Mesenchymal stem cell (in vitro differentiated cells and primary cell): ENCODE data around the gene SNRPD2.
"Not testable (repeated sequence)": the region's sequence is repeated elsewhere in the genome, so short reads cannot be mapped to it uniquely, and the experiment has no call there.

Experiments used
- DNase-seq: peaks from one replicate; pipeline ENCODE4 v3.0.0-alpha.2; 2013
- H2AFZ ChIP-seq: one replicate; pipeline ENCODE4 v1.6.1; 2013; ENCODE audit warnings: low read depth, mild to moderate bottlenecking, control low read depth, inconsistent platforms, low read length, moderate library complexity
- H2AK5ac ChIP-seq: 2 replicates; pipeline ENCODE4 v1.6.1; 2013; ENCODE audit warnings: low read length, moderate library complexity, mild to moderate bottlenecking, inconsistent platforms; ENCODE audit not compliant: severe bottlenecking
- H2BK120ac ChIP-seq: one replicate; pipeline ENCODE4 v1.6.1; 2013; ENCODE audit warnings: low read depth, mild to moderate bottlenecking, inconsistent platforms, low read length, moderate library complexity
- H2BK12ac ChIP-seq, 2 experiments: one replicate each; pipeline ENCODE4 v1.6.1; 2013; ENCODE audit warnings: inconsistent platforms in 2 of 2, low read length in 2 of 2, mild to moderate bottlenecking in 2 of 2, moderate library complexity in 2 of 2, control low read depth in 1 of 2
- H2BK15ac ChIP-seq: one replicate; pipeline ENCODE4 v1.6.1; 2013; ENCODE audit warnings: mild to moderate bottlenecking, low read depth, inconsistent platforms; ENCODE audit not compliant: poor library complexity, severe bottlenecking
- H2BK5ac ChIP-seq: 2 replicates; pipeline ENCODE4 v1.6.1; 2013; ENCODE audit warnings: low read depth, mild to moderate bottlenecking, low read length, control low read depth, inconsistent platforms; ENCODE audit not compliant: poor library complexity, severe bottlenecking
- H3K14ac ChIP-seq, 2 experiments: one replicate each; pipeline ENCODE4 v1.6.1; 2013; ENCODE audit warnings: inconsistent platforms in 2 of 2, low read length in 2 of 2, control low read depth in 1 of 2, mild to moderate bottlenecking in 1 of 2, moderate library complexity in 1 of 2
- H3K18ac ChIP-seq, 2 experiments: one replicate each; pipeline ENCODE4 v1.6.1; 2013; ENCODE audit warnings: inconsistent platforms in 2 of 2, low read length in 2 of 2, control low read depth in 1 of 2, low read depth in 1 of 2, mild to moderate bottlenecking in 1 of 2
- H3K23ac ChIP-seq, 2 experiments: one replicate each; pipeline ENCODE4 v1.6.1; 2013; ENCODE audit warnings: inconsistent platforms in 2 of 2, low read length in 2 of 2, mild to moderate bottlenecking in 2 of 2, moderate library complexity in 2 of 2, control low read depth in 1 of 2
- H3K27ac ChIP-seq: 2 replicates; pipeline ENCODE4 v1.5.1; 2013; ENCODE audit warnings: mild to moderate bottlenecking, moderate library complexity, low read length, control low read depth, inconsistent platforms; ENCODE audit not compliant: poor library complexity, severe bottlenecking
- H3K27me3 ChIP-seq, 2 experiments: 2 replicates each; pipeline versions ENCODE4 v1.6.1 to v1.7.0; 2013; ENCODE audit warnings: low read length in 2 of 2, mild to moderate bottlenecking in 2 of 2, moderate library complexity in 2 of 2, control low read depth in 1 of 2, inconsistent platforms in 1 of 2; ENCODE audit not compliant: control insufficient read depth in 1 of 2, insufficient read depth in 1 of 2
- H3K36me3 ChIP-seq, 2 experiments: 2 replicates each; pipeline versions ENCODE4 v1.6.1 to v1.7.0; 2013; ENCODE audit warnings: low read length in 2 of 2, control low read depth in 1 of 2, inconsistent platforms in 1 of 2, low read depth in 1 of 2, mild to moderate bottlenecking in 1 of 2; ENCODE audit not compliant: insufficient read depth in 2 of 2, control insufficient read depth in 1 of 2
- H3K4ac ChIP-seq, 2 experiments: one replicate each; pipeline ENCODE4 v1.6.1; 2013; ENCODE audit warnings: inconsistent platforms in 2 of 2, low read length in 2 of 2, mild to moderate bottlenecking in 2 of 2, moderate library complexity in 2 of 2, control low read depth in 1 of 2, low read depth in 1 of 2
- H3K4me1 ChIP-seq: 2 replicates; pipeline ENCODE4 v1.6.1; 2013; ENCODE audit warnings: low read depth, low read length, control low read depth; ENCODE audit not compliant: control insufficient read depth, insufficient read depth
- H3K4me2 ChIP-seq: 2 replicates; pipeline ENCODE4 v1.6.1; 2013; ENCODE audit warnings: low read length, mild to moderate bottlenecking, inconsistent platforms; ENCODE audit not compliant: poor library complexity, severe bottlenecking
- H3K4me3 ChIP-seq, 2 experiments: 2 replicates each; pipeline versions ENCODE4 v1.5.1 to v1.7.0; 2013; ENCODE audit warnings: low read length in 2 of 2, mild to moderate bottlenecking in 2 of 2, control low read depth in 1 of 2, low read depth in 1 of 2; ENCODE audit not compliant: insufficient read depth in 1 of 2
- H3K79me1 ChIP-seq: replicated peaks from 2 replicates; pipeline ENCODE4 v1.6.1; 2013; ENCODE audit warnings: mild to moderate bottlenecking, control low read depth, low read length, inconsistent platforms; ENCODE audit not compliant: poor library complexity, severe bottlenecking
- H3K9ac ChIP-seq: 2 replicates; pipeline ENCODE4 v1.7.0; 2013; ENCODE audit warnings: mild to moderate bottlenecking, low read length, moderate library complexity
- H3K9me3 ChIP-seq: 2 replicates; pipeline ENCODE4 v1.7.0; 2013; ENCODE audit warnings: mild to moderate bottlenecking, low read length; ENCODE audit not compliant: control insufficient read depth
- H4K8ac ChIP-seq: one replicate; pipeline ENCODE4 v1.6.1; 2013; ENCODE audit warnings: inconsistent platforms, mild to moderate bottlenecking, low read length, moderate library complexity
- H4K91ac ChIP-seq: one replicate; pipeline ENCODE4 v1.6.1; 2013; ENCODE audit warnings: mild to moderate bottlenecking, low read length, inconsistent platforms
- WGBS: methylation state at CpG from one replicate; pipeline ENCODE4 v1.1.7; 2013; ENCODE audit warnings: mixed read lengths; 5-methylcytosine and 5-hydroxymethylcytosine counted together

SNRPD2 gene

GRCh38 chr19:45693106-45693788 lies 1.5 kb upstream of the SNRPD2 start:
- H3K27me3 ChIP-seq: no peaks in the 10 kb centered on the region
- no peak overlapping the region for H3K14ac ChIP-seq
- no peak overlapping the region for H3K18ac ChIP-seq
- WGBS: 5% methylated on average over 7 of the region's 22 CpGs
- H2BK5ac ChIP-seq: no peak overlapping the region
- no peak overlapping the region for H4K91ac ChIP-seq
- peak overlapping the region; percentile 16 for H3K27ac ChIP-seq
- H3K4ac ChIP-seq: no peak overlapping the region
- peak overlapping the region; percentile 82 for H3K4me2 ChIP-seq
- H2BK120ac ChIP-seq: no peak overlapping the region
- H2BK12ac ChIP-seq: no peak overlapping the region
- H3K4me3 ChIP-seq: peak overlapping the region; percentile 84 to 98
- H4K8ac ChIP-seq: no peak overlapping the region
- H2AK5ac ChIP-seq: no peak overlapping the region
- H3K23ac ChIP-seq: no peak overlapping the region
- peaks cover 5% of the 10 kb centered on the region for H3K4me1 ChIP-seq
- H3K79me1 ChIP-seq: peaks cover 24% of the 10 kb centered on the region
- no peak overlapping the region for H2BK15ac ChIP-seq
- H3K9ac ChIP-seq: peak overlapping the region; percentile 100
- DNase-seq: peak; percentile 85
- H2AFZ ChIP-seq: no peak overlapping the region
- peaks cover 23 to 31% of the 10 kb centered on the region in 2 experiments for H3K36me3 ChIP-seq
- H3K9me3 ChIP-seq: no peaks in the 10 kb centered on the region

GRCh38 chr19:45692187-45693105 lies 693 bp upstream of the SNRPD2 start, which contains the start of gene QPCTL:
TSS of gene QPCTL (plus strand) at chr19:45692666. CDS start at chr19:45692704, 38 bp downstream.
- Histone ChIP-seq H2BK120ac (peak within 1 kb of the TSS; percentile 7), H3K36me3 (peaks cover 29 to 37% of the 10 kb centered on the region in 2 experiments), H3K9ac (peak within 1 kb of the TSS; percentile 100), H4K91ac (no peak within 1 kb of the TSS), H3K23ac (no peak within 1 kb of the TSS), H3K4me1 (peaks cover 3% of the 10 kb centered on the region), H3K18ac (peak within 1 kb of the TSS; percentile 40 to 96), H2AFZ (peak within 1 kb of the TSS; percentile 79), H3K79me1 (peaks cover 29% of the 10 kb centered on the region), H3K4me3 (peak within 1 kb of the TSS; percentile 85 to 98), H3K27me3 (no peaks in the 10 kb centered on the region), H2AK5ac (no peak within 1 kb of the TSS), H2BK15ac (peak within 1 kb of the TSS; percentile 39), H2BK5ac (no peak within 1 kb of the TSS), H4K8ac (peak within 1 kb of the TSS; percentile 50), H3K4ac (peak within 1 kb of the TSS; percentile 66 to 94), H3K14ac (peak within 1 kb of the TSS in 1 of 2 experiments; percentile 84), H3K27ac (peak within 1 kb of the TSS; percentile 81), H3K4me2 (peak within 1 kb of the TSS; percentile 82), H3K9me3 (no peaks in the 10 kb centered on the region), H2BK12ac (peak within 1 kb of the TSS in 1 of 2 experiments; percentile 24)
- WGBS: under 1% methylated on average over 70 of the region's 70 CpGs
- peak; percentile 100 for DNase-seq

- Histone ChIP-seq H4K8ac (no peak overlapping the region), H3K4me2 (no peak overlapping the region), H2BK120ac (no peak overlapping the region), H3K79me1 (peaks cover 17% of the 10 kb centered on the region), H3K36me3 (peaks cover 51 to 53% of the 10 kb centered on the region in 2 experiments), H3K9me3 (no peaks in the 10 kb centered on the region), H3K23ac (no peak overlapping the region), H2AFZ (no peak overlapping the region), H3K18ac (no peak overlapping the region), H3K27ac (no peak overlapping the region), H2AK5ac (no peak overlapping the region), H3K9ac (no peak overlapping the region), H2BK12ac (no peak overlapping the region), H3K14ac (no peak overlapping the region), H3K4ac (no peak overlapping the region), H3K4me1 (peaks cover 2% of the 10 kb centered on the region), H2BK5ac (no peak overlapping the region), H3K4me3 (no peak overlapping the region), H2BK15ac (no peak overlapping the region), H3K27me3 (no peaks in the 10 kb centered on the region), H4K91ac (no peak overlapping the region)
- DNase-seq: no peak
- 94% methylated on average over 9 of the region's 9 CpGs for WGBS
Measured at GRCh38 chr19:45687599-45687998, 4.2 kb downstream of the SNRPD2 start.

GRCh38 chr19:45685045-45685444 lies 6.7 kb downstream of the SNRPD2 start:
- H2BK5ac ChIP-seq, H2BK12ac ChIP-seq, H3K4me3 ChIP-seq, H3K18ac ChIP-seq, H2AK5ac ChIP-seq, H3K23ac ChIP-seq, H3K4ac ChIP-seq, DNase-seq, H2BK120ac ChIP-seq, H2AFZ ChIP-seq, H3K4me2 ChIP-seq, H2BK15ac ChIP-seq, H3K14ac ChIP-seq, H3K9ac ChIP-seq, H4K91ac ChIP-seq, H3K27ac ChIP-seq, H4K8ac ChIP-seq, H3K9me3 ChIP-seq, H3K27me3 ChIP-seq, H3K4me1 ChIP-seq: not testable (repeated sequence)
- Histone ChIP-seq H3K79me1 (peaks cover 15% of the 10 kb centered on the region), H3K36me3 (peaks cover 51 to 53% of the 10 kb centered on the region in 2 experiments)
- WGBS: 87% methylated on average over 9 of the region's 11 CpGs
